WTC11 (cell line): Measurements from ENCODE around the gene EYA2. TPM values are rescaled to one million over a fixed set of nuclear protein-coding genes. Genes with fewer than 3 reads are reported as not detected.

Experiments used
- ATAC-seq: fragments of 200-7000 bp; cut with Tn5 transposase; 2 replicates; pipeline ENCODE4 v1.10.0; 2021; ENCODE audit warnings: mild to moderate bottlenecking, moderate library complexity
- CTCF ChIA-PET: fragments of 300-600 bp; sonication (Branson Sonifier 250); formaldehyde crosslinking; loops from one replicate; lab custom pipeline; 2021; ENCODE audit warnings: antibody characterized with exemption; lab: Charles Lee
- POLR2A ChIA-PET: fragments of 350-600 bp; sonication (Branson Sonifier 250); formaldehyde crosslinking; loops from one replicate; lab custom pipeline; 2021; ENCODE audit warnings: antibody characterized with exemption; lab: Charles Lee
- DNase-seq: peaks from one replicate; pipeline ENCODE4 v3.0.0; 2021; ENCODE audit warnings: low spot score
- H3K27ac Mint-ChIP-seq: 2 replicates; pipeline ENCODE4 v1.8.0; 2021; ENCODE audit warnings: mixed read lengths
- H3K27me3 Mint-ChIP-seq: 2 replicates; pipeline ENCODE4 v1.8.0; 2021; ENCODE audit warnings: low read depth, mild to moderate bottlenecking, moderate library complexity, mixed read lengths
- H3K36me3 Mint-ChIP-seq: 2 replicates; pipeline ENCODE4 v1.8.0; 2021; ENCODE audit warnings: mixed read lengths
- H3K4me1 Mint-ChIP-seq: 2 replicates; pipeline ENCODE4 v1.8.0; 2022; ENCODE audit warnings: mixed read lengths
- H3K4me3 Mint-ChIP-seq: 2 replicates; pipeline ENCODE4 v1.8.0; 2021; ENCODE audit warnings: mild to moderate bottlenecking, moderate library complexity, mixed read lengths
- H3K9me3 Mint-ChIP-seq: 2 replicates; pipeline ENCODE4 v1.8.0; 2021; ENCODE audit warnings: mixed read lengths
- ATF1 ChIP-seq: sonication (generic); formaldehyde crosslinking; IDR thresholded peaks from 2 replicates; pipeline ENCODE4 v1.8.1; 2023; ENCODE audit warnings: mild to moderate bottlenecking, moderate library complexity, missing genetic modification reagents
- ATF3 ChIP-seq: sonication (generic); formaldehyde crosslinking; conservative IDR thresholded peaks from 2 replicates; pipeline ENCODE4 v1.8.1; 2022; ENCODE audit warnings: mild to moderate bottlenecking, missing genetic modification reagents
- CBFB ChIP-seq: sonication (generic); formaldehyde crosslinking; IDR thresholded peaks from 2 replicates; pipeline ENCODE4 v1.8.1; 2022; ENCODE audit warnings: mild to moderate bottlenecking, low read depth, missing genetic modification reagents
- ERG ChIP-seq: fragments of 250-450 bp; sonication (Bioruptor Pico); IDR thresholded peaks from 2 replicates; pipeline ENCODE4 v1.8.0; 2021; ENCODE audit warnings: mild to moderate bottlenecking
- ESRRA ChIP-seq: sonication (generic); formaldehyde crosslinking; IDR thresholded peaks from 2 replicates; pipeline ENCODE4 v1.8.1; 2022; ENCODE audit warnings: mild to moderate bottlenecking, missing genetic modification reagents, borderline replicate concordance
- ETV6 ChIP-seq: sonication (generic); formaldehyde crosslinking; IDR thresholded peaks from 2 replicates; pipeline ENCODE4 v1.8.1; 2022; ENCODE audit warnings: mild to moderate bottlenecking, missing genetic modification reagents
- GABPB1 ChIP-seq: sonication (generic); formaldehyde crosslinking; IDR thresholded peaks from 2 replicates; pipeline ENCODE4 v1.8.1; 2023; ENCODE audit warnings: mild to moderate bottlenecking, missing genetic modification reagents
- GRHL2 ChIP-seq: fragments of 250-450 bp; sonication (Bioruptor Pico); IDR thresholded peaks from 2 replicates; pipeline ENCODE4 v1.8.0; 2022; ENCODE audit warnings: mild to moderate bottlenecking, moderate library complexity; ENCODE audit not compliant: insufficient replicate concordance, severe bottlenecking
- JAZF1 ChIP-seq: fragments of 250-450 bp; sonication (Bioruptor Pico); IDR thresholded peaks from 2 replicates; pipeline ENCODE4 v1.9.0; 2021; ENCODE audit warnings: moderate library complexity, mild to moderate bottlenecking, inconsistent platforms
- KAT7 ChIP-seq: sonication (generic); formaldehyde crosslinking; IDR thresholded peaks from 2 replicates; pipeline ENCODE4 v1.8.1; 2023; ENCODE audit warnings: missing genetic modification reagents, mild to moderate bottlenecking, borderline replicate concordance
- MXD4 ChIP-seq: fragments of 250-450 bp; sonication (Bioruptor Pico); IDR thresholded peaks from 2 replicates; pipeline ENCODE4 v1.8.0; 2021; ENCODE audit warnings: mild to moderate bottlenecking, moderate library complexity, borderline replicate concordance
- NFE2L1 ChIP-seq: sonication (generic); formaldehyde crosslinking; IDR thresholded peaks from 2 replicates; pipeline ENCODE4 v1.8.1; 2023; ENCODE audit warnings: missing genetic modification reagents
- NR2C2 ChIP-seq: sonication (generic); formaldehyde crosslinking; IDR thresholded peaks from 2 replicates; pipeline ENCODE4 v1.8.0; 2022; ENCODE audit warnings: mild to moderate bottlenecking, missing genetic modification reagents
- OVOL2 ChIP-seq: fragments of 250-450 bp; sonication (Bioruptor Pico); IDR thresholded peaks from 2 replicates; pipeline ENCODE4 v1.9.0; 2021; ENCODE audit warnings: mild to moderate bottlenecking, borderline replicate concordance
- RELA ChIP-seq: sonication (generic); formaldehyde crosslinking; IDR thresholded peaks from 2 replicates; pipeline ENCODE4 v1.8.1; 2022; ENCODE audit warnings: missing genetic modification reagents, mild to moderate bottlenecking, borderline replicate concordance
- SMAD3 ChIP-seq: sonication (generic); formaldehyde crosslinking; IDR thresholded peaks from 2 replicates; pipeline ENCODE4 v1.8.0; 2022; ENCODE audit warnings: missing genetic modification reagents, mild to moderate bottlenecking, borderline replicate concordance
- STAT6 ChIP-seq: sonication (generic); formaldehyde crosslinking; conservative IDR thresholded peaks from 2 replicates; pipeline ENCODE4 v1.8.1; 2023; ENCODE audit warnings: mild to moderate bottlenecking, low read depth, missing genetic modification reagents, moderate library complexity
- USF2 ChIP-seq: sonication (generic); formaldehyde crosslinking; IDR thresholded peaks from 2 replicates; pipeline ENCODE4 v1.8.1; 2023; ENCODE audit warnings: mild to moderate bottlenecking, missing genetic modification reagents, moderate library complexity
- ZNF121 ChIP-seq: sonication (generic); formaldehyde crosslinking; IDR thresholded peaks from 2 replicates; pipeline ENCODE4 v1.8.0; 2023; ENCODE audit warnings: missing genetic modification reagents
- ZNF219 ChIP-seq: sonication (generic); formaldehyde crosslinking; IDR thresholded peaks from 2 replicates; pipeline ENCODE4 v1.8.0; 2023; ENCODE audit warnings: missing genetic modification reagents, mild to moderate bottlenecking, borderline replicate concordance
- ZNF416 ChIP-seq: fragments of 250-450 bp; sonication (Bioruptor Pico); IDR thresholded peaks from 2 replicates; pipeline ENCODE4 v1.9.0; 2021; ENCODE audit warnings: mild to moderate bottlenecking, inconsistent platforms
- ZNF425 ChIP-seq: fragments of 250-450 bp; sonication (Bioruptor Pico); conservative IDR thresholded peaks from 2 replicates; pipeline ENCODE4 v1.9.0; 2021; ENCODE audit warnings: mild to moderate bottlenecking
- ZSCAN18 ChIP-seq: fragments of 250-450 bp; sonication (Bioruptor Pico); IDR thresholded peaks from 2 replicates; pipeline ENCODE4 v2.1.2; 2022; ENCODE audit warnings: mild to moderate bottlenecking, moderate library complexity
- total RNA-seq: library from RNA; stranded (reverse); gene quantifications from 3 replicates; pipeline ENCODE4 v1.2.3, GENCODE V29; 2021

The EYA2 gene
- total RNA-seq, 1 experiment from 2014 or later = 1.5 TPM

GRCh38 chr20:46850416-46850815 is 44.2 kb upstream of the EYA2 start:
- POLR2A ChIA-PET = no interaction called here
- no peaks in the 10 kb centered on the region for H3K36me3 Mint-ChIP-seq
- ATAC-seq = no peak
- H3K4me3 Mint-ChIP-seq = no peak overlapping the region
- H3K27ac Mint-ChIP-seq = no peak overlapping the region
- H3K4me1 Mint-ChIP-seq = no peaks in the 10 kb centered on the region
- no peaks in the 10 kb centered on the region for H3K27me3 Mint-ChIP-seq
- peaks cover 21% of the 10 kb centered on the region for H3K9me3 Mint-ChIP-seq
- no peak for DNase-seq
- CTCF ChIA-PET = no interaction called here
- TF ChIP-seq JAZF1 (no peak), NFE2L1 (CRISPR knock-in tag) (no peak), USF2 (CRISPR knock-in tag) (no peak), ATF3 (CRISPR knock-in tag) (no peak), STAT6 (CRISPR knock-in tag) (no peak), ZNF416 (CRISPR knock-in tag) (no peak), OVOL2 (no peak), MXD4 (CRISPR knock-in tag) (no peak), ZNF121 (CRISPR knock-in tag) (no peak), ZSCAN18 (no peak), KAT7 (CRISPR knock-in tag) (no peak), ETV6 (no peak), NR2C2 (no peak), GRHL2 (CRISPR knock-in tag) (no peak), RELA (CRISPR knock-in tag) (no peak), ERG (CRISPR knock-in tag) (no peak), CBFB (CRISPR knock-in tag) (no peak), ATF1 (CRISPR knock-in tag) (no peak), SMAD3 (no peak), ZNF219 (CRISPR knock-in tag) (no peak)

GRCh38 chr20:46850896-46851295 is 43.7 kb upstream of the EYA2 start:
- Mint-ChIP-seq H3K27ac (no peak overlapping the region), H3K36me3 (no peaks in the 10 kb centered on the region), H3K9me3 (peaks cover 21% of the 10 kb centered on the region), H3K4me3 (no peak overlapping the region), H3K4me1 (no peaks in the 10 kb centered on the region), H3K27me3 (no peaks in the 10 kb centered on the region)
- no peak for DNase-seq
- no peak for ATAC-seq
- CTCF ChIA-PET = no interaction called here
- POLR2A ChIA-PET = no interaction called here
- TF ChIP-seq STAT6 (CRISPR knock-in tag) (no peak), ZSCAN18 (no peak), ZNF425 (CRISPR knock-in tag) (no peak), ESRRA (CRISPR knock-in tag) (no peak), GABPB1 (CRISPR knock-in tag) (no peak)
